HCT116 (cell line): Measurements from ENCODE around the gene RBM28. TPM values are rescaled to one million over a fixed set of nuclear protein-coding genes. Genes with fewer than 3 reads are reported as not detected.

Experiments used
- ATAC-seq: fragments of 200-7000 bp; cut with Tn5 transposase; 2 replicates; pipeline ENCODE4 v1.9.1; 2020; ENCODE audit warnings: mild to moderate bottlenecking, moderate library complexity
- BruUV-seq: library from RNA; stranded (reverse); fragments of 400-500 nt; replicated peaks from 2 replicates; lab custom pipeline; 2021; lab: Mats Ljungman, UMichigan
- CTCF ChIA-PET: fragments of 300-600 bp; sonication (Branson Sonifier 250); formaldehyde crosslinking; loops from one replicate; lab custom pipeline; 2021; ENCODE audit warnings: antibody characterized with exemption; lab: Charles Lee
- POLR2A ChIA-PET: fragments of 300-600, 350-600 bp; sonication (Branson Sonifier 250); formaldehyde crosslinking; loops from one replicate; lab custom pipeline; 2021; ENCODE audit warnings: antibody characterized with exemption; lab: Charles Lee
- RAD21 ChIA-PET, 2 experiments: fragments of 300-600 bp; sonication (Branson Sonifier 250); formaldehyde crosslinking; loops; one replicate each; lab custom pipeline; 2023; ENCODE audit warnings: low total read pairs in 2 of 2; ENCODE audit not compliant: uncharacterized antibody in 2 of 2, unreplicated experiment in 2 of 2, low non-redundant PET in 1 of 2; lab: Charles Lee
- DNase-seq: peaks from one replicate; pipeline ENCODE4 v3.0.0-alpha.2; 2010; ENCODE audit warnings: low read depth, low spot score
- H2AFZ ChIP-seq: fragments of 200-600 bp; shearing (Covaris generic), sonication (generic); 2 replicates; pipeline ENCODE4 v1.6.1; 2017; ENCODE audit warnings: low read depth, mixed run types, mixed read lengths, antibody characterized with exemption, low read length; ENCODE audit not compliant: poor library complexity, severe bottlenecking
- H3K27ac ChIP-seq: 2 replicates; pipeline ENCODE4 v1.5.1; 2012; ENCODE audit warnings: low read depth, low read length
- H3K27me3 ChIP-seq: fragments of 200-600 bp; sonication (generic); 2 replicates; pipeline ENCODE4 v1.6.1; 2016; ENCODE audit warnings: mixed run types, low read length, mixed read lengths; ENCODE audit not compliant: insufficient read depth
- H3K36me3 ChIP-seq, 2 experiments: fragments of 200-500 bp in 1 of 2; fragments of 200-600 bp in 1 of 2; sonication (Bioruptor generic) in 1 of 2; sonication (generic) in 1 of 2; 2 replicates each; pipeline versions ENCODE4 v1.5.1 to v1.6.1; 2014 to 2016; ENCODE audit warnings: low read length in 2 of 2, inconsistent platforms in 1 of 2, mixed read lengths in 1 of 2, mixed run types in 1 of 2; ENCODE audit not compliant: insufficient read depth in 2 of 2, control insufficient read depth in 1 of 2
- H3K4me1 ChIP-seq, 2 experiments: fragments of 200-600 bp in 1 of 2; sonication (generic) in 1 of 2; 2 replicates each; pipeline versions ENCODE4 v1.5.1 to v1.6.1; 2012 to 2017; ENCODE audit warnings: low read length in 2 of 2, inconsistent platforms in 1 of 2, mild to moderate bottlenecking in 1 of 2, mixed read lengths in 1 of 2, mixed run types in 1 of 2, moderate library complexity in 1 of 2; ENCODE audit not compliant: insufficient read depth in 2 of 2, control insufficient read depth in 1 of 2
- H3K4me2 ChIP-seq: fragments of 200-600 bp; sonication (generic); 2 replicates; pipeline ENCODE4 v1.6.1; 2017; ENCODE audit warnings: mixed run types, low read length, mixed read lengths
- H3K4me3 ChIP-seq, 2 experiments: fragments of 200-600 bp in 1 of 2; sonication (generic) in 1 of 2; replicated peaks in 1 of 2; 2 replicates each; pipeline ENCODE4 v1.5.1; 2011 to 2016; ENCODE audit warnings: low read length in 2 of 2, control low read depth in 1 of 2, low read depth in 1 of 2, mild to moderate bottlenecking in 1 of 2, mixed read lengths in 1 of 2, mixed run types in 1 of 2
- H3K79me2 ChIP-seq: fragments of 200-600 bp; sonication (generic); 2 replicates; pipeline ENCODE4 v1.6.1; 2017; ENCODE audit warnings: mild to moderate bottlenecking, mixed run types, low read length, moderate library complexity, mixed read lengths; ENCODE audit not compliant: insufficient read depth
- H3K9ac ChIP-seq: fragments of 200-600 bp; sonication (generic); 2 replicates; pipeline ENCODE4 v1.6.1; 2016; ENCODE audit warnings: low read length, mixed read lengths
- H3K9me2 ChIP-seq: fragments of 200-600 bp; sonication (generic), shearing (Covaris generic); 2 replicates; pipeline ENCODE4 v1.6.1; 2017; ENCODE audit warnings: mixed run types, mild to moderate bottlenecking, moderate library complexity; ENCODE audit not compliant: insufficient read depth
- H3K9me3 ChIP-seq, 2 experiments: fragments of 200-500 bp in 1 of 2; fragments of 200-600 bp in 1 of 2; sonication (Bioruptor generic) in 1 of 2; sonication (generic) in 1 of 2; 2 replicates each; pipeline ENCODE4 v1.6.1; 2014 to 2017; ENCODE audit warnings: low read length in 2 of 2, mixed read lengths in 2 of 2, inconsistent platforms in 1 of 2, low read depth in 1 of 2, mild to moderate bottlenecking in 1 of 2, mixed run types in 1 of 2, moderate library complexity in 1 of 2; ENCODE audit not compliant: control insufficient read depth in 1 of 2, insufficient read depth in 1 of 2
- H4K20me1 ChIP-seq: fragments of 200-600 bp; sonication (generic), shearing (Covaris generic); 2 replicates; pipeline ENCODE4 v1.6.1; 2017; ENCODE audit warnings: mixed run types, mild to moderate bottlenecking, moderate library complexity; ENCODE audit not compliant: insufficient read depth
- CBX3 ChIP-seq: IDR thresholded peaks from 2 replicates; pipeline ENCODE4 v1.6.1; 2012; ENCODE audit warnings: low read depth
- CEBPB ChIP-seq: IDR thresholded peaks from 2 replicates; pipeline ENCODE4 v1.6.1; 2012; ENCODE audit warnings: low read depth
- ELF1 ChIP-seq: IDR thresholded peaks from 2 replicates; pipeline ENCODE4 v1.6.1; 2012; ENCODE audit warnings: low read depth, borderline replicate concordance
- EZH2phosphoT487 ChIP-seq: fragments of 200-600 bp; IDR thresholded peaks from 2 replicates; pipeline ENCODE4 v1.6.1; 2018; ENCODE audit warnings: antibody characterized with exemption, borderline replicate concordance
- JUND ChIP-seq: IDR thresholded peaks from 2 replicates; pipeline ENCODE4 v1.6.1; 2012
- POLR2A ChIP-seq: IDR thresholded peaks from 2 replicates; pipeline ENCODE4 v1.7.0; 2011; ENCODE audit warnings: borderline replicate concordance; ENCODE audit not compliant: insufficient read depth, insufficient read length; ENCODE audit errors: extremely low read depth
- POLR2AphosphoS5 ChIP-seq: IDR thresholded peaks from 2 replicates; pipeline ENCODE4 v1.6.1; 2011; ENCODE audit warnings: mild to moderate bottlenecking, low read depth, low read length, moderate library complexity
- RAD21 ChIP-seq: IDR thresholded peaks from 2 replicates; pipeline ENCODE4 v1.6.1; 2012; ENCODE audit warnings: low read depth, mild to moderate bottlenecking
- SP1 ChIP-seq: IDR thresholded peaks from 2 replicates; pipeline ENCODE4 v1.6.1; 2012; ENCODE audit warnings: low read depth
- SRF ChIP-seq: IDR thresholded peaks from 2 replicates; pipeline ENCODE4 v1.6.1; 2012; ENCODE audit warnings: low read depth
- TCF7L2 ChIP-seq: IDR thresholded peaks from 2 replicates; pipeline ENCODE4 v1.7.0; 2011; ENCODE audit warnings: borderline replicate concordance, inconsistent platforms; ENCODE audit not compliant: insufficient read depth, insufficient read length; ENCODE audit errors: extremely low read depth
- ZFX ChIP-seq: fragments of 450-650 bp; IDR thresholded peaks from 2 replicates; pipeline ENCODE4 v1.6.1; 2017
- intact Hi-C: fragments of 100-400 bp; cut with micrococcal nuclease; formaldehyde crosslinking; loops from 2 replicates; pipeline ENCODE4 v1.10.0; 2022
- total RNA-seq: library from RNA; stranded (reverse); gene quantifications from one replicate; pipeline ENCODE4 v1.2.1, GENCODE V29; 2021; ENCODE audit not compliant: unreplicated experiment
- TF ChIP-seq, protein P1 (sequence below): IDR thresholded peaks from 2 replicates; pipeline ENCODE4 v1.6.1; 2011; ENCODE audit warnings: mild to moderate bottlenecking, low read length, moderate library complexity; ENCODE audit not compliant: insufficient replicate concordance; ENCODE audit errors: extremely low read depth

RBM28 gene
- total RNA-seq, 1 experiment from 2014 or later, result 66.3 TPM

GRCh38 chr7:128389618-128390329 lies 46.1 kb upstream of the RBM28 start:
- no TSS peak for BruUV-seq
- Histone ChIP-seq H3K36me3 (peaks cover 3 to 18% of the 10 kb centered on the region in 2 experiments; a peak in 3 of 4 replicates), H4K20me1 (no peaks in the 10 kb centered on the region), H3K4me3 (no peak overlapping the region), H3K9ac (no peak overlapping the region), H3K9me3 (no peaks in the 10 kb centered on the region), H3K9me2 (no peaks in the 10 kb centered on the region), H3K4me2 (no peak overlapping the region), H3K27me3 (no peaks in the 10 kb centered on the region), H3K79me2 (no peaks in the 10 kb centered on the region), H3K4me1 (no peaks in the 10 kb centered on the region), H3K27ac (no peak overlapping the region), H2AFZ (no peak overlapping the region)
- RAD21 ChIA-PET, result no interaction called here
- no peak for ATAC-seq
- TF ChIP-seq ELF1, result no peak
- TF ChIP-seq RAD21, result no peak
- TF ChIP-seq SP1, result no peak
- no peak for TF ChIP-seq SRF
- TF ChIP-seq POLR2A, result no peak
- no peak for TF ChIP-seq JUND
- TF ChIP-seq POLR2AphosphoS5, result no peak
- no peak for TF ChIP-seq ZFX
- no peak for TF ChIP-seq EZH2phosphoT487
- no peak for TF ChIP-seq TCF7L2
- TF ChIP-seq CEBPB, result no peak
- TF ChIP-seq CBX3, result no peak
- TF ChIP-seq, protein P1, sequence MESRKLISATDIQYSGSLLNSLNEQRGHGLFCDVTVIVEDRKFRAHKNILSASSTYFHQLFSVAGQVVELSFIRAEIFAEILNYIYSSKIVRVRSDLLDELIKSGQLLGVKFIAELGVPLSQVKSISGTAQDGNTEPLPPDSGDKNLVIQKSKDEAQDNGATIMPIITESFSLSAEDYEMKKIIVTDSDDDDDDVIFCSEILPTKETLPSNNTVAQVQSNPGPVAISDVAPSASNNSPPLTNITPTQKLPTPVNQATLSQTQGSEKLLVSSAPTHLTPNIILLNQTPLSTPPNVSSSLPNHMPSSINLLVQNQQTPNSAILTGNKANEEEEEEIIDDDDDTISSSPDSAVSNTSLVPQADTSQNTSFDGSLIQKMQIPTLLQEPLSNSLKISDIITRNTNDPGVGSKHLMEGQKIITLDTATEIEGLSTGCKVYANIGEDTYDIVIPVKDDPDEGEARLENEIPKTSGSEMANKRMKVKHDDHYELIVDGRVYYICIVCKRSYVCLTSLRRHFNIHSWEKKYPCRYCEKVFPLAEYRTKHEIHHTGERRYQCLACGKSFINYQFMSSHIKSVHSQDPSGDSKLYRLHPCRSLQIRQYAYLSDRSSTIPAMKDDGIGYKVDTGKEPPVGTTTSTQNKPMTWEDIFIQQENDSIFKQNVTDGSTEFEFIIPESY, result no peak
- POLR2A ChIA-PET, result interaction anchor here (0.6 kb wide), 1 partner anchor 47 kb away, joined by 3 read pairs; no protein-coding TSS in a partner anchor
- CTCF ChIA-PET, result interaction anchor here (0.9 to 5.9 kb wide), 2 partner anchors 8 to 42 kb away, joined by 5 to 134 read pairs; no protein-coding TSS in a partner anchor
- no peak for DNase-seq
- intact Hi-C loops, result no loop called here
